K562 (cell line): Measurements from ENCODE around the gene PI4KA. TPM values are rescaled to one million over a fixed set of nuclear protein-coding genes. Genes with fewer than 3 reads are reported as not detected.

Source experiments
- ATAC-seq: fragments of 200-7000 bp; cut with Tn5 transposase; 3 replicates; pipeline ENCODE4 v1.9.1; 2020; ENCODE audit warnings: moderate library complexity
- BruUV-seq: library from RNA; stranded (reverse); fragments of 400-500 nt; replicated peaks from 2 replicates; lab custom pipeline; 2021; lab: Mats Ljungman, UMichigan
- CTCF ChIA-PET: fragments of 300-600 bp; formaldehyde crosslinking; extraction: SDS; loops from one replicate; lab custom pipeline; 2021; ENCODE audit warnings: low intra/inter-chr PET ratio; lab: Yijun Ruan, JAX
- POLR2A ChIA-PET: fragments of 300-600, 350-650 bp; sonication (Branson Sonifier 250); formaldehyde crosslinking; extraction: SDS; loops from one replicate; lab custom pipeline; 2021; ENCODE audit warnings: antibody characterized with exemption, inconsistent platforms; lab: Yijun Ruan, JAX
- DNase-seq, 4 experiments: peaks; one replicate each; pipeline versions ENCODE4 v3.0.0 to v3.0.0-alpha.2; 2011 to 2018; ENCODE audit warnings: low spot score in 3 of 4, mixed read lengths in 3 of 4; ENCODE audit errors: extremely low read depth in 1 of 4
- FAIRE-seq: peaks from 2 replicates; lab custom pipeline; 2011; peaks lifted over from hg19 to GRCh38; lab: Jason Lieb, UNC
- H2AFZ ChIP-seq: 2 replicates; pipeline ENCODE4 v1.6.0; 2011; ENCODE audit warnings: low read depth, low read length, control low read depth, inconsistent platforms
- H3K27ac ChIP-seq: fragments of 200-600 bp; 3 replicates; pipeline ENCODE4 v1.8.0; 2011; ENCODE audit warnings: low read depth, mild to moderate bottlenecking, control low read depth, inconsistent platforms, low read length, moderate library complexity, mixed read lengths; ENCODE audit errors: extremely low read depth
- H3K27me3 ChIP-seq, 2 experiments: fragments of 300-600 bp in 1 of 2; 2 replicates in 1 of 2; 3 replicates in 1 of 2; pipeline versions ENCODE4 v1.6.0 to v1.8.0; 2011; ENCODE audit warnings: inconsistent platforms in 2 of 2, low read length in 2 of 2, mild to moderate bottlenecking in 1 of 2, mixed read lengths in 1 of 2, moderate library complexity in 1 of 2; ENCODE audit not compliant: control insufficient read depth in 2 of 2, insufficient read depth in 2 of 2
- H3K36me3 ChIP-seq: fragments of 300-600 bp; 3 replicates; pipeline ENCODE4 v1.8.0; 2011; ENCODE audit warnings: mild to moderate bottlenecking, low read length, inconsistent platforms; ENCODE audit not compliant: control insufficient read depth, insufficient read depth
- H3K4me1 ChIP-seq, 2 experiments: fragments of 200-600 bp in 1 of 2; replicated peaks in 1 of 2; 2 replicates in 1 of 2; 3 replicates in 1 of 2; pipeline versions ENCODE4 v1.5.1 to v1.8.0; 2011; ENCODE audit warnings: inconsistent platforms in 2 of 2, low read length in 2 of 2, mild to moderate bottlenecking in 1 of 2, mixed read lengths in 1 of 2, moderate library complexity in 1 of 2; ENCODE audit not compliant: control insufficient read depth in 2 of 2, insufficient read depth in 2 of 2
- H3K4me2 ChIP-seq: 2 replicates; pipeline ENCODE4 v1.6.1; 2011; ENCODE audit warnings: low read length, control low read depth, inconsistent platforms, mixed read lengths; ENCODE audit not compliant: insufficient read depth
- H3K4me3 ChIP-seq: fragments of 200-600 bp; sonication (generic), shearing (Covaris generic); 2 replicates; pipeline ENCODE4 v1.5.1; 2016; ENCODE audit warnings: control low read depth, inconsistent platforms
- H3K79me2 ChIP-seq: fragments of 200-600 bp; 3 replicates; pipeline ENCODE4 v1.8.0; 2011; ENCODE audit warnings: low read length, inconsistent platforms; ENCODE audit not compliant: control insufficient read depth, insufficient read depth
- H3K9ac ChIP-seq, 2 experiments: 2 replicates each; pipeline versions ENCODE4 v1.6.0 to v1.6.1; 2011; ENCODE audit warnings: low read depth in 2 of 2, low read length in 2 of 2, control low read depth in 1 of 2, inconsistent platforms in 1 of 2, mild to moderate bottlenecking in 1 of 2, mixed read lengths in 1 of 2; ENCODE audit not compliant: insufficient read depth in 1 of 2
- H3K9me1 ChIP-seq: one replicate; pipeline ENCODE4 v1.6.0; 2011; ENCODE audit warnings: inconsistent platforms, mild to moderate bottlenecking, low read length, moderate library complexity; ENCODE audit not compliant: control insufficient read depth, insufficient read depth
- H3K9me3 ChIP-seq: replicated peaks from 2 replicates; pipeline ENCODE4 v1.5.1; 2011; ENCODE audit warnings: low read depth, low read length, inconsistent platforms; ENCODE audit not compliant: control insufficient read depth, insufficient read depth
- H4K20me1 ChIP-seq: replicated peaks from 2 replicates; pipeline ENCODE4 v1.6.1; 2011; ENCODE audit warnings: low read length, inconsistent platforms, mixed read lengths; ENCODE audit not compliant: control insufficient read depth, insufficient read depth
- CEBPG ChIP-seq, 3 experiments: fragments of 200-800 bp in 1 of 3; sonication (Bioruptor generic) in 1 of 3; sonication (generic) in 1 of 3; formaldehyde crosslinking in 1 of 3; IDR thresholded peaks in 2 of 3; conservative IDR thresholded peaks in 1 of 3; 2 replicates each; pipeline versions ENCODE4 v1.6.1 to v1.8.0; 2016 to 2022; ENCODE audit warnings: missing compliant biosample characterization in 2 of 3, missing genetic modification characterization in 2 of 3, mild to moderate bottlenecking in 1 of 3, missing genetic modification reagents in 1 of 3
- CXXC5 ChIP-seq: fragments of 250-450 bp; sonication (Bioruptor Pico); IDR thresholded peaks from 2 replicates; pipeline ENCODE4 v1.8.0; 2022; ENCODE audit warnings: inconsistent platforms, mild to moderate bottlenecking, moderate library complexity
- FOXJ2 ChIP-seq: fragments of 200-800 bp; sonication (Bioruptor generic); IDR thresholded peaks from 2 replicates; pipeline ENCODE4 v1.6.1; 2016; ENCODE audit warnings: missing genetic modification characterization, missing compliant biosample characterization
- GABPB1 ChIP-seq: sonication (generic); formaldehyde crosslinking; IDR thresholded peaks from 2 replicates; pipeline ENCODE4 v1.8.0; 2022; ENCODE audit warnings: mild to moderate bottlenecking, missing genetic modification reagents
- HDAC8 ChIP-seq: fragments of 450-650 bp; IDR thresholded peaks from 2 replicates; pipeline ENCODE4 v1.6.1; 2016; ENCODE audit warnings: mild to moderate bottlenecking, missing genetic modification characterization, moderate library complexity, missing compliant biosample characterization
- HLTF ChIP-seq: fragments of 450-650 bp; IDR thresholded peaks from 2 replicates; pipeline ENCODE4 v1.6.1; 2016
- HSF4 ChIP-seq: fragments of 250-450 bp; sonication (Bioruptor Pico); IDR thresholded peaks from 2 replicates; pipeline ENCODE4 v2.1.2; 2022; ENCODE audit warnings: mild to moderate bottlenecking, moderate library complexity, borderline replicate concordance
- KLF1 ChIP-seq: fragments of 450-650 bp; IDR thresholded peaks from 2 replicates; pipeline ENCODE4 v1.6.1; 2016; ENCODE audit warnings: missing genetic modification characterization, missing compliant biosample characterization
- MAFK ChIP-seq: IDR thresholded peaks from 2 replicates; pipeline ENCODE4 v1.6.1; 2011; ENCODE audit warnings: low read length, improper control_type of control experiment
- NFRKB ChIP-seq: fragments of 450-650 bp; IDR thresholded peaks from 2 replicates; pipeline ENCODE4 v1.6.1; 2016; ENCODE audit warnings: low read depth
- NR2C2 ChIP-seq, 2 experiments: fragments of 200-800 bp in 1 of 2; sonication (Bioruptor generic) in 1 of 2; sonication (generic) in 1 of 2; formaldehyde crosslinking in 1 of 2; IDR thresholded peaks; 2 replicates each; pipeline versions ENCODE4 v1.6.1 to v1.8.0; 2016 to 2022; ENCODE audit warnings: mild to moderate bottlenecking in 1 of 2, missing compliant biosample characterization in 1 of 2, missing genetic modification characterization in 1 of 2, missing genetic modification reagents in 1 of 2
- SAFB2 ChIP-seq: fragments of 200-400 bp; formaldehyde crosslinking; IDR thresholded peaks from 2 replicates; pipeline ENCODE4 v1.6.1; 2018; ENCODE audit warnings: borderline replicate concordance, low read length, low read depth, moderate library complexity; ENCODE audit not compliant: severe bottlenecking
- ZKSCAN1 ChIP-seq: fragments of 150-350 bp; IDR thresholded peaks from 2 replicates; pipeline ENCODE4 v1.6.1; 2016; ENCODE audit warnings: low read depth, low read length
- ZNF282 ChIP-seq: sonication (generic); formaldehyde crosslinking; IDR thresholded peaks from 2 replicates; pipeline ENCODE4 v1.8.1; 2023; ENCODE audit warnings: missing genetic modification reagents
- ZNF316 ChIP-seq: fragments of 450-650 bp; IDR thresholded peaks from 2 replicates; pipeline ENCODE4 v1.6.1; 2016
- ZNF41 ChIP-seq: fragments of 250-450 bp; sonication (Bioruptor Pico); conservative IDR thresholded peaks from 2 replicates; pipeline ENCODE4 v1.4.0; 2020; ENCODE audit warnings: mild to moderate bottlenecking
- ZNF644 ChIP-seq: fragments of 200-800 bp; sonication (Bioruptor generic); IDR thresholded peaks from 2 replicates; pipeline ENCODE4 v1.6.1; 2016; ENCODE audit warnings: low read depth, missing genetic modification characterization, missing compliant biosample characterization
- WGBS: fragments of 100-300 bp; shearing (Covaris generic); methylation state at CpG from one replicate; pipeline ENCODE4 v1.1.6; 2016; ENCODE audit warnings: low coverage, mixed read lengths; ENCODE audit not compliant: insufficient coverage; ENCODE audit errors: missing lambda C conversion rate; 5-methylcytosine and 5-hydroxymethylcytosine counted together
- in situ Hi-C: fragments of 300-500 bp; cut with MboI; formaldehyde crosslinking; loops from 4 replicates; pipeline ENCODE4 v1.15.0; 2018; ENCODE audit warnings: inconsistent platforms, mixed read lengths
- intact Hi-C: fragments of 100-400 bp; cut with micrococcal nuclease; formaldehyde crosslinking; loops from 2 replicates; pipeline ENCODE4 v1.14.2; 2022
- polyA plus RNA-seq, 8 experiments: library from polyadenylated mRNA; depleted of rRNA in 4 of 8; stranded (reverse) in 5 of 8; unstranded in 3 of 8; fragments of >200 nt; fragmentation: Nextera tagmentation in 2 of 8; fragmentation: Illumina TruSeq in 1 of 8; extraction: Ambion mirVana in 2 of 8; extraction: Trizol in 1 of 8; gene quantifications; 2 replicates each; pipeline versions ENCODE4 v1.2.1 to v1.2.3, GENCODE V29; 2011 to 2014; ENCODE audit warnings: inconsistent platforms in 1 of 8, missing spikeins in 1 of 8
- total RNA-seq, 7 experiments: library from RNA; depleted of rRNA in 6 of 7; stranded (reverse); fragments of >200 nt in 6 of 7; fragmentation: Illumina TruSeq in 2 of 7; extraction: Trizol in 2 of 7; gene quantifications; 2 replicates each; pipeline versions ENCODE4 v1.2.1 to v1.2.3, GENCODE V29; 2011 to 2021; ENCODE audit warnings: low replicate concordance in 1 of 7
- TF ChIP-seq, protein P1 (sequence below): sonication (generic); formaldehyde crosslinking; IDR thresholded peaks from 2 replicates; pipeline ENCODE4 v1.8.0; 2023; ENCODE audit warnings: mild to moderate bottlenecking, missing genetic modification reagents

Gene PI4KA
- total and polyA plus RNA-seq, 9 of the 15 experiments (the other 6 are each of a cell fraction or from before 2014, with no cell fraction given) = 7.3 to 187 (median 84.7) TPM

- TF ChIP-seq ZNF282 (CRISPR knock-in tag) (peak; percentile 33; the same call in 1 of the 2 replicates), CXXC5 (CRISPR knock-in tag) (0 out of 2 replicates have a peak, but pooled peaks have one; percentile 39), HDAC8 (no peak), MAFK (0 out of 2 replicates have a peak, but pooled peaks have one; percentile 4), KLF1 (tag) (peak; percentile 59; the same call in 1 of the 2 replicates), ZKSCAN1 (no peak), CEBPG (CRISPR knock-in tag; IDR thresholded peaks at IDR 0.05) (0 out of 2 replicates have a peak, but pooled peaks have one; percentile 29), CEBPG (tag; conservative IDR thresholded peaks at IDR 0.05 in 1 of 2, IDR thresholded peaks at IDR 0.05 in 1 of 2) (no peak), HLTF (no peak), GABPB1 (CRISPR knock-in tag) (peak; percentile 35; the same call in 1 of the 2 replicates)
Observed at GRCh38 chr22:20741008-20741633, 117.5 kb downstream of the PI4KA start (continued).

DNA sequence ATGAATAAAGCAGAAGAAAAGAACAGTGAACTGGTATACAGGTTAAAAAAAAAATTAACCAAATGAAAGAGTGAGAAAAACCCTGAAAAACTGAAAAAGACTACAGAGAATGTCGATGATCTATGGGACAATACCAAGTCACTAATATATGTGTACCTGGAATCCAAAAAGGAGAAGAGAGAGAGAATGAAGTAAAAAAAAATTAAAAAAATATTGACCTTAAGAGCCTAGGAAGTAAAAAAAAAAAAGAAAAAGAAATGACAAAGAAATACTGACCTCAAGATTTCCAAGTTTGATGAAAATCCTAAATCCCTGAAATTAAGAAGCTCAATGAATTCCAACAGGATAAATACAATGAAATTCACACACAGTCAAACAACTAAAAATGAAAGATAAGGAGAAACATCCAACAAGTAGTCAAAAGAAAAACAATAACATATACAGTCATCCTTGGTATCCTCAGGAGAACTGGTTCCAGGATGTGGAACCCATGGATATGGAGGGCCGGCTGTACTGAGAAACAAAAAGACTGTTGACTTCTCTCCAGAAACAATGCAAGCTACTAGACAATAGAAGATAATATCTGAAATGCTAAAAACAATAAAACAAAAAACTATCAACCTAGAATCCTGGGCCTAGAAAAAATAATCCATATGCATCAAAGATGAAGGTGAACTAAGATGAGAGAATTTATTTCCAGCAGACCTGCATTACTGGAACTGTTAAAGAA, 118.2 kb downstream of the PI4KA start:
- in situ Hi-C loops = no loop called here
- peaks cover 53% of the 10 kb centered on the region for H3K36me3 ChIP-seq
- intact Hi-C loops = loop anchor here (5.0 kb wide), 4 partner anchors 38 to 323 kb away; no protein-coding TSS in a partner anchor
- TF ChIP-seq HSF4 (CRISPR knock-in tag) = no peak
- peak; percentile 59; the same call in 1 of the 2 replicates for TF ChIP-seq FOXJ2 (tag)
- TF ChIP-seq ZNF41 (CRISPR knock-in tag) = no peak
- peak; percentile 57; the same call in 1 of the 2 replicates for TF ChIP-seq NFRKB
- 0 out of 2 replicates have a peak, but pooled peaks have one; percentile 13 for TF ChIP-seq ZNF316
- TF ChIP-seq, protein P1, sequence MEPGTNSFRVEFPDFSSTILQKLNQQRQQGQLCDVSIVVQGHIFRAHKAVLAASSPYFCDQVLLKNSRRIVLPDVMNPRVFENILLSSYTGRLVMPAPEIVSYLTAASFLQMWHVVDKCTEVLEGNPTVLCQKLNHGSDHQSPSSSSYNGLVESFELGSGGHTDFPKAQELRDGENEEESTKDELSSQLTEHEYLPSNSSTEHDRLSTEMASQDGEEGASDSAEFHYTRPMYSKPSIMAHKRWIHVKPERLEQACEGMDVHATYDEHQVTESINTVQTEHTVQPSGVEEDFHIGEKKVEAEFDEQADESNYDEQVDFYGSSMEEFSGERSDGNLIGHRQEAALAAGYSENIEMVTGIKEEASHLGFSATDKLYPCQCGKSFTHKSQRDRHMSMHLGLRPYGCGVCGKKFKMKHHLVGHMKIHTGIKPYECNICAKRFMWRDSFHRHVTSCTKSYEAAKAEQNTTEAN (CRISPR knock-in tag) = peak; percentile 51; the same call in 1 of the 2 replicates
- TF ChIP-seq ZNF644 (tag) = no peak
- TF ChIP-seq SAFB2 = no peak
- TF ChIP-seq NR2C2 (CRISPR knock-in tag; IDR thresholded peaks at IDR 0.05) = no peak
- TF ChIP-seq NR2C2 (tag; IDR thresholded peaks at IDR 0.05) = 0 out of 2 replicates have a peak, but pooled peaks have one; percentile 34

More for the DNA sequence above, 118.2 kb downstream of the PI4KA start:
- DNase-seq (peak in 2 of 4 experiments; percentile 70 to 72), FAIRE-seq (no peak), ATAC-seq (no peak)
- Histone ChIP-seq H3K4me3 (no peak overlapping the region), H3K4me2 (no peak overlapping the region), H3K79me2 (no peaks in the 10 kb centered on the region), H3K27me3 (no peaks in the 10 kb centered on the region), H3K27ac (no peak overlapping the region), H3K9me3 (peaks cover 11% of the 10 kb centered on the region), H4K20me1 (no peaks in the 10 kb centered on the region), H2AFZ (no peak overlapping the region), H3K9me1 (peaks cover 5% of the 10 kb centered on the region), H3K4me1 (no peaks in the 10 kb centered on the region), H3K9ac (no peak overlapping the region)
- WGBS = 64% methylated on average over 2 of the region's 2 CpGs
- POLR2A ChIA-PET = interaction anchor here (0.7 to 2.1 kb wide), 7 partner anchors 9 to 317 kb away, joined by 3 to 10 read pairs (median 3); no protein-coding TSS in a partner anchor
- BruUV-seq = no TSS peak
- CTCF ChIA-PET = interaction anchor here (0.6 to 3.1 kb wide), 5 partner anchors 123 to 1162 kb away, joined by 3 to 24 read pairs (median 4); no protein-coding TSS in a partner anchor
